SKM-1 (cell line): Measurements from ENCODE around the gene NDUFB11.
"Not testable (repeated sequence)": the region's sequence is repeated elsewhere in the genome, so short reads cannot be mapped to it uniquely, and the experiment has no call there.

Experiments
- DNase-seq: peaks from one replicate; lab custom pipeline; 2025; ENCODE audit not compliant: unreplicated experiment; lab: John Stamatoyannopoulos, UW

Gene NDUFB11

DNA sequence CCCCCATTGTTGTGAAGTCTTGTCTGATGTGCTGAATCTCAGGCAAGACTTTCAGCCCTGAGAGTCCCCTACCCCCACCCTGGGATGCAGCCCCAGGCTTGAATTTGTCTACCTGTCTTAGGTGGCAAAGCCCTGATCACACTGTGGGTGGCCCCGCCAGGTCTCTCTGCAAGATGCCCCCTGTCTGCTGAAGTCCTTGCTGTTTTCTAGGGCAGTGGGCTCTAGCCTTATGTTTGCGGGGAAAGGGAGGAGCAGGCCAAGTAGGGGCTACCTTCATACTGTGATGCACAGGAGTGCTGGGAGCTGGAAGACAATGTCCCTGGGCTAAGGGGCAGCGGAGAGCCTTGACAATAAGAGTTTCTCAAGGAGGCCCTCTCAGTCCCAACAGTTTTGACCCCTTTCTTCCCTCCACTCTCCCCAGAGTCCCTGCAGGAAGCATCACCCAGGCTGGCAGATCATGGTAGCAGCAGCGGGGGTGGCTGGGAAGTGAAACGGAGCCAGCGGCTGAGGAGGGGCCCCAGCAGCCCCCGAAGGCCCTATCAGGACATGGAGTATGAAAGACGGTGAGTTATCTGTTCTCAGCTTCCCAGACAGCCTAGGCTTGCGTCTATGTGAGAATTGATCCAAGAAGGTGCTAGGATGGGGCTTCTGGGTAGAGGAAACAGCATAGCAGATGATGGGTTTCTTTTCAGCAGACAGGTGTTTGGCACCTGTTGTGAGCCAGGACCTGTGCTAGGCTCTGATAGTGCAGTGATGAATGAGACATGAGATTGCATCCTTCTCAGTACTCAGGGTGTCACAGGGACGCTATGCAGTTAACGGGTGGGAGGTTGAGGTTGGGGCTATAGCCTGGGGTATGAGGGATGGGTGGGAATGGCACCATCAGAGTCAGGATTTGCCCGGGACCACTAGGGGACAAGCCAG lies 2.7 kb upstream of the NDUFB11 start:
- DNase-seq: no peak

DNA sequence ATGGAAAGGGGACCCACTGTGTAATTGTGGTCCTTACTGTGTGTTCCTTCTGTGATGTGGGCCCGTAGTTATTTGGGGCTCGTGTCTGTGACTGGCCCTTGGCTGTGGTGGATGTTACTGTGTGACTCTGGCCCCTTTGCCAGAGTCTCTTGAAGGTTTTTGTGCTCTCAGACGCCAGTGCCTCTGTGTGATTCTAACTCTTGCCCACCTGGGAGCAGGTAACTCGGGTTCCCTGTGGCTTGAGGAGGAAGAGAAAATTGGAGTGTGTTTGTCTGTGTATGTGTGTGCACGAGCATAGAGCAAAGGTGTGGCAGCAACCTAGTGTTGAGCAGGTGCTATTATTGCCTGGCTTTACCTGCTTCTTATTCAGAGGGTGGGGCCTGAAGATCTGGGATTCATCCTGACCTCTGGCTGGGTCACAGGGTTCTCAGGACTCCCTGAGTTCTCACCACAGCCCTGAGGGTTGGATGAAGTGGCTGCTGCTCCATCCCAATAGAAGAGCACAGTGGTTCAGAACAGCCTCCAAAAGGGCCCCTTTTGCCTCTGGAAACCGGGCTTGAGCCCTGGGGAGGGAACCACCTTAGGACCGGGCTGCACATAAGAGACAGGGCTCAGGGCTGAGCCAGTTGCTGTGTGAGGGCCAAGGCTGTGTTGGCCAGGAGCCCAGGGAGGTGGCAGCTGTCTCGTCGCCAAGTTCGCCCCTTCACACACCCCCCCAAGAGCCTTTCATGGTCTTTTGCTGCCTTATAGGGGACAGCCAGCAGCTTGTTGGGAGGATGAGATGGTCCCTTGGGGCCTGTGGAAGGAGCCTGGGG lies 1.8 kb upstream of the NDUFB11 start:
- no peak for DNase-seq

DNA sequence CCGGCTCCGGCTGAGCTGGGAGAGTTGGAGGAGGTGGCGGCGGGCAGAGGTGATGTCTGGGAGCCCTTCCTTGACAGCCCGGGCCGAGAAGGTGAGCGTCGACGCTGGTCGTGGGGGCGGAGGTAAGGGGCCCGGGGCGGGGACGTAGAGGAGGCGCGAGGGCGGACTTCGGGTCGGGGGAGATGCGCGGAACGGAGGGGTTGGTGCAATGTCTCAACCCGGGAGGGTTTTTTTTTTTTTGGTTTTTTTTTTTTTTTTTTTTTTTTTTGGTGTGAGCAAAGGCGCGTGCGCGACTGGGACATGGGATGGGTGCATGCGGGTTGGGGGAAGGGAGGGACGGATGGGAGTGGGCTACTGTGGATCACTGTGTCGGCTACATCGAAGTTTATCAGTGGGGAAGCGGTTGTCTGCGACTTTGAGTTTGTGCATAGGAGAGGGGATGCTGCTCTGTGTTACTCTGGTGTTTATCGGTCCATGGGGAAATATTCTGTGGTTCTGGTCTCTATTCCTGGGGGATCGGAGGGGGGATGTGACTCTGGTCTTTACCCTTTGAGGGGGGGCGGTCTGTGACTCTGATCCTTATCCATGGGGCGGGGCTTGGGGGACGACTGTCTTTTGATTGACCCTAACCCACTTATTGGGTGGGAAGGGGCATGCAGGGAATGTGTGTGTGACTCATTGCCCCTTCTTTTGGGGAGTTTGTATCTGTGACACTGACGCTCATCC lies 1.1 kb upstream of the NDUFB11 start:
- DNase-seq: no peak

- DNase-seq: no peak
Measured at GRCh38 chrX:47143894-47144625, 442 bp downstream of the NDUFB11 start.

- no peak for DNase-seq
Measured at GRCh38 chrX:47138171-47138570, 6.3 kb downstream of the NDUFB11 start.

DNA sequence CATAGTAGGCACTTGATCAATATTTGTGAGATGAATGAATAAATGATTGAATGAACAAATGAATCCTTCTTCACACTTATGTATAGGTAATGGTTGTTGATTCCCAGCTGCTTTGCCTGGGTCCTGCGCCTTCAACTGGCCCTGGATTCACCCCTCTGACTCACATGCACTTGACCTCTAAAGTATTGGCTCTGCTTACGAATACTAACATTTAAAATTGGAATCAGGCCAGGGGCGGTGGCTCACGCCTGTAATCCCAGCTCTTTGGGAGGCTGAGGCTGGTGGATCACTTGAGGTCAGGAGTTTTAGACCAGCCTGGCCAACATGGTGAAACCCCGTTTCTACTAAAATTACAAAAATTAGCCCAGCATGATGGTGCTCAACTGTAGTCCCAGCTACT lies 8.9 kb downstream of the NDUFB11 start:
- DNase-seq: not testable (repeated sequence)

- DNase-seq: no peak
Measured at GRCh38 chrX:47133493-47133892, 11.0 kb downstream of the NDUFB11 start.

DNA sequence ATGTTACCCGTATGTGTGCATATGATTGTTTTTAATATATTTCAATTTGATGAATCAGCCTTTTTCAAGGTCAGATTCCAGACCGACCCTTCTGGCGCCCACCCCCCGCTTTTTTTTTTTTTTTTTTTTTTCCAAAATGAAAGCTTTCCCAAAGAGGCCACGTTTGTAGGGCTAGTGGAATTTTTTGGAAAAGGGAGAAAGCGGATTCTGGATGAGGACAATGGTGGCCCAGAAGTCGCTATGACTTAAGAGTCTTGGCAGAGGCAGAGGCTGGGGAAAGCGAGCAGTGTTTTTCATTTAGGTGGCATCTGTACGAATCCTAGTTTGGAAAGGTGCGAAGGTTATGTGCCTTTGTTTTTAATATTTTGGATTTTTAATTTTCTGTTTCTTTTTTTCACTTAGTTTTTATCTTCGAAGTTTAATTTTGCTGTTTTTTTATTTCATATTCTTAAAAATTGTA lies 14.6 kb downstream of the NDUFB11 start:
- DNase-seq: no peak

DNA sequence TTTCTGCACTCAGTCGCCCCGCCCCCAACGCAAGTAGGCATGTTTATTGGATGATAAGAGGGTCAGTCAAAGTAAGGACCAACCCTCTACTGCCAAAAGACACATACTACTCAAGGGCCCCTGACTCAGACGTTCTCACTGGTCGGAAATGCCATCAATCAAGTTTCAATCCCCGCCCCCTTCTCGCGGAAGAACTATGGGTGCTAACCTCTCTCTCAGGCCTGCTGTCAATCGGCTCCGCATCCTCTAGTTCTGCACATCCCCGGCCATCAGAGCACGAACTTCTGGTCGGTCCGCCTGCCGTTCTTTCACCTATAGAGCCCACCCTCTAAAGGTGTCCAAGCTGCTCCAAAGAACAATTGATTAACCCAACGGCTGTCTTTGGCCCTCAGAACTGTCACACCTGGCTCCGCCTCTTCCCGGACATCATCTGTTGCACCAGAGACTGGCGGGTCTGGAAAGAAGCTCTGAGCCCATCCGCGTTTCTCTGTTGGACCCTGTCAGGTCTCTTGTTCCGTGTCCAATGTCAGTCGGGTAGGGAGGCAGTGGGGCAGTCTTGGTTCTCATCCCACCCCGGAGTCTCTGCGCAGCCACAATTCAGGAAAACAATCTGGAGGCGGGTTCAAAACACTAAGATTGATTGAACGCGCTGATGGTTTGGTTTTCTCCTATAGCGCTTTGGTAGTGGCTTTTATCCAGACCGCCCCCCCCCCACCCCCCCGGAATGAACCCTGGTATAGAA lies 15.2 kb downstream of the NDUFB11 start:
- DNase-seq: peak; percentile 66

- not testable (repeated sequence) for DNase-seq
Measured at GRCh38 chrX:47124466-47124865, 20.0 kb downstream of the NDUFB11 start.

DNA sequence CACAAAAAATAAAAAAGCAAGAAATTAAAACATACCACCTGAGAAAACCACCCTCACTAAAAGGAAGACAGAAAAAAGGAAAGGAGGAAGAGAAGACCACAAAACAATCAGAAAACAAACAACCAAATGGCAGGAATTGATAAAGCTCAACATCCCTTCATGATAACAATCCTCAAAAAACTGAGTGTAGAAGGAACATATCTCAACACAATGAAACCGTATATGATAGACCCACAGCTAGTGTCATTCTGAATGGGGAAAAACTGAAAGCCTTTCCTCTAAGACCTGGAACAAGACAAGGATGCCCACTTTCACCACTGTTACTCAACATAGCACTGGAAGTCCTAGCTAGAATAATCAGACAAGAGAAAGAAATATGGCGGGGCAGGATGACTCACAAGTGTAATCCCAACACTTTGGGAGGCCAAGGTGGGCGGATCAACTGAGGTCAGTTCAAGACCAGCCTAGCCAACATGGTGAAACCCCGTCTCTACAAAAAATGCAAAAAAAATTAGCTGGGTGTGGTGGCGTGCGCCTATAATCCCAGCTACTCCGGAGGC lies 27.9 kb downstream of the NDUFB11 start:
- DNase-seq: not testable (repeated sequence)

- no peak for DNase-seq
Measured at GRCh38 chrX:47112316-47112954, 32.1 kb downstream of the NDUFB11 start.

DNA sequence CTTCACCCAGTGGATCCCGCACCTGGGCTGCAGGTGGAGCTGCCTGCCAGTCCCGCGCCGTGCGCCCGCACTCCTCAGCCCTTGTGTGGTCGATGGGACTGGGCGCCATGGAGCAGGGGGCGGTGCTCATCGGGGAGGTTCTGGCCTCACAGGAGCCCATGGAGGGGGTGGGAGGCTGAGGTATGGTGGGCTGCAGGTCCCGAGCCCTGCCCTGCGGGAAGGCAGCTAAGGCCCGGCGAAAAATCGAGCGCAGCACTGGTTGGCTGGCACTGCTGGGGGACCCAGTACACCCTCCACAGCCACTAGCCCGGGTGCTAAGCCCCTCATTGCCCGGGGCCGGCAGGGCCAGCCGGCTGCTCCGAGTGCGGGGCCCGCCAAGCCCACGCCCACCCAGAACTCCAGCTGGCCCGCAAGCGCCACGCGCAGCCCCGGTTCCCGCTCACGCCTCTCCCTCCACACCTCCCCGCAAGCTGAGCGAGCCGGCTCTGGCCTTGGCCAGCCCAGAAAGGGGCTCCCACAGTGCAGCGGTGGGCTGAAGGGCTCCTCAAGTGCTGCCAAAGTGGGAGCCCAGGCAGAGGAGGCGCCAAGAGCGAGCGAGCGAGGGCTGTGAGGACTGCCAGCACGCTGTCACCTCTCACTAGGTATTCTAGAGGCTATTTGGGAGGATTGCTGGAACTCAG lies 33.4 kb downstream of the NDUFB11 start:
- DNase-seq: not testable (repeated sequence)

DNA sequence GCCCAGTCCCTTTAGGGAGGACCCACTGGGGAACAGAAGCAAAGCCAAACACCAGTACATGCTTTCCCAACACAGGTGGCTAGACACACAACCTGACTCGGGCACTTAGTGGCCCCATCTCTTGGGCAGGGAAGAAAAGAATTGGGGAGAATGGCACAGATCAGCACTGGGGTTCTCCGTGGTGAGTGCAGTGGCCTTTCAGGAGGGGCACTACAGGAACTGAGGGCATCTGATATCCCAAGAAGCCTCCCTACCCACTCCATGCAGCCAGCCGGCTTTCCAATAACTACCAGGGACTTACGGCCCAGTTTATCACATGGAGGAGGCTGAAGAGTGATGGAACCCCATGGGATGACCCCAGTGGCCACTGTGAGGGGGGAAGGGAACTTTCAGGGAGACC lies 43.3 kb downstream of the NDUFB11 start:
- no peak for DNase-seq

- no peak for DNase-seq
Measured at GRCh38 chrX:47098338-47099094, 46.0 kb downstream of the NDUFB11 start.

DNA sequence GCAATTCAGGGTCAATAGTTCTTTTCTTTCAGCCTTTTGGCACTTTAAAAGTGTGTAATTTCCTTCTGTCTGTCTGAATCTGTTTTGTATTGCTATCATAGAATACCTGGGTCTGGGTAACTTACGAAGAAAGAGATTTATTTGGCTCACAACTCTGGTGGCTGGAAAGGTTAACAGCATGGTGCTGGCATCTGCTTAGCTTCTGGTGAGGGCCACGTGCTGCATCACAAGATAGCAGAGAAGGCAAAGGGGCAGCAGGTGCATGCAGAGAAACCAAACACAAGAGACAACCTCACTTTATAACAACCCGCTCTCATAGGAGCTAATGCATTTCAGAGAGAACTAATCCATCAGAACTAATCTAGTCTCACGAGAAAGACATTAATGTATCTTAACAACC lies 47.5 kb downstream of the NDUFB11 start:
- DNase-seq: no peak

- no peak for DNase-seq
Measured at GRCh38 chrX:47093860-47094259, 50.6 kb downstream of the NDUFB11 start.

GRCh38 chrX:47093248-47093647 lies 51.3 kb downstream of the NDUFB11 start:
- DNase-seq: no peak
